GM12892 (cell line): ENCODE data around the gene EIF2S2.

Experiments used
- POLR2A ChIP-seq: IDR thresholded peaks from 2 replicates; pipeline ENCODE4 v1.6.1; 2011; ENCODE audit warnings: low read depth, low read length, control low read depth
- POLR2AphosphoS5 ChIP-seq: IDR thresholded peaks from 2 replicates; pipeline ENCODE4 v1.6.1; 2011; ENCODE audit warnings: low read depth, low read length, control low read depth

DNA sequence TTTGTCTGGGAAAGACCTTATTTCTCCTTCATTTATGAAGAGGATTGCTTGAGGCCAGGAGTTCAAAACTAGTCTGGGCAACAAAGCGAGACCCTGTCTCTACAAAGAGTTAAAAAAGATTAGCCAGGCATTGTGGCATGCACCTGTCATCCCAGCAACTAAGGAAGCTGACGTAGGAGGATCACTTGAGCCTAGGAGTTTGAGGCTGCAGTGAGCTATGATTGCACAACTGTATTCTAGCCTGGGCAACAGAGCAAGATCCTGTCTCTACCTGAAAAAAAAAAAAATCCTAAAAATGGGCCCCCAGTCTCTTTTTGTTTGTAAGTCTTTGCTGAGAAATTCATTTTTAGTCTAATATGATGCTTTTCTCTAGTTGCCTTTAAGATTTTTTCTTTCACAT is 29.2 kb upstream of the EIF2S2 start:
- no peak for TF ChIP-seq POLR2A
- no peak for TF ChIP-seq POLR2AphosphoS5
